Astrocyte of the spinal cord (primary cell): Measurements from ENCODE around the gene RALGPS1.

Experiments used
- DNase-seq: peaks from one replicate; pipeline ENCODE4 v3.0.0; 2011; ENCODE audit warnings: low read depth, low spot score
- H3K4me3 ChIP-seq: 2 replicates; pipeline ENCODE4 v1.5.1; 2011; ENCODE audit warnings: low read depth, mild to moderate bottlenecking, low read length, moderate library complexity
- CTCF ChIP-seq: IDR thresholded peaks from 2 replicates; pipeline ENCODE4 v1.5.1; 2012; ENCODE audit warnings: low read depth, mild to moderate bottlenecking, low read length, inconsistent platforms
- in situ Hi-C: cut with HindIII; loops from 2 replicates; pipeline ENCODE4 v1.10.0; 2017; ENCODE audit warnings: low sequenced_read_pairs

The RALGPS1 gene

GRCh38 chr9:127049044-127049443 lies 134.5 kb downstream of the RALGPS1 start:
- TF ChIP-seq CTCF, result peak; percentile 45
- peak; percentile 90 for DNase-seq
- in situ Hi-C loops, result no loop called here
- no peak overlapping the region for H3K4me3 ChIP-seq

GRCh38 chr9:127049581-127049980 lies 135.0 kb downstream of the RALGPS1 start:
- in situ Hi-C loops, result no loop called here
- no peak for DNase-seq
- TF ChIP-seq CTCF, result no peak
- no peak overlapping the region for H3K4me3 ChIP-seq

GRCh38 chr9:127050152-127050551 lies 135.6 kb downstream of the RALGPS1 start:
- no peak for TF ChIP-seq CTCF
- no peak for DNase-seq
- in situ Hi-C loops, result no loop called here
- no peak overlapping the region for H3K4me3 ChIP-seq

- TF ChIP-seq CTCF, result no peak
- H3K4me3 ChIP-seq, result no peak overlapping the region
- no peak for DNase-seq
- in situ Hi-C loops, result no loop called here
Observed at GRCh38 chr9:127050591-127051001, 136.0 kb downstream of the RALGPS1 start.

GRCh38 chr9:127051881-127052595 lies 137.5 kb downstream of the RALGPS1 start:
- DNase-seq, result no peak
- TF ChIP-seq CTCF, result no peak

GRCh38 chr9:127053057-127053821 lies 138.7 kb downstream of the RALGPS1 start:
- TF ChIP-seq CTCF, result no peak

More at GRCh38 chr9:127051881-127052595, 137.5 kb downstream of the RALGPS1 start:
- H3K4me3 ChIP-seq, result no peak overlapping the region
- in situ Hi-C loops, result no loop called here

More at GRCh38 chr9:127053057-127053821, 138.7 kb downstream of the RALGPS1 start:
- in situ Hi-C loops, result no loop called here
- H3K4me3 ChIP-seq, result no peak overlapping the region
- DNase-seq, result no peak
